Upper lobe of left lung (tissue), 6 donors: ENCODE results near the gene NRXN2. TPM values are rescaled to one million over a fixed set of nuclear protein-coding genes. Genes with fewer than 3 reads are reported as not detected.

Source experiments
- ATAC-seq, 2 donors: fragments of 200-7000 bp; cut with Tn5 transposase; one replicate each; pipeline ENCODE4 v1.9.1; 2022; ENCODE audit warnings: mild to moderate bottlenecking in 2 of 2, moderate library complexity in 2 of 2; ENCODE audit not compliant: low FRiP score in 2 of 2
- DNase-seq, 2 donors: peaks; one replicate each; pipeline ENCODE4 v3.0.0-alpha.2; 2019 to 2020
- H3K27ac ChIP-seq, 4 donors: fragments of 200-600 bp; sonication (generic); one replicate each; pipeline ENCODE4 v1.5.1; 2016 to 2019
- H3K27me3 ChIP-seq, 4 donors: fragments of 200-600 bp; sonication (generic); one replicate each; pipeline ENCODE4 v1.5.1; 2017 to 2019
- H3K36me3 ChIP-seq, 4 donors: fragments of 200-600 bp; sonication (generic); one replicate each; pipeline ENCODE4 v1.5.1; 2016 to 2019
- H3K4me1 ChIP-seq, 4 donors: fragments of 200-600 bp; sonication (generic); one replicate each; pipeline ENCODE4 v1.5.1; 2018 to 2019
- H3K4me3 ChIP-seq, 4 donors: fragments of 200-600 bp; sonication (generic); one replicate each; pipeline ENCODE4 v1.5.1; 2017 to 2019; ENCODE audit warnings: mild to moderate bottlenecking in 2 of 4, moderate library complexity in 1 of 4
- H3K9me3 ChIP-seq, 4 donors: fragments of 200-600 bp; sonication (generic); one replicate each; pipeline ENCODE4 v1.5.1; 2018 to 2019
- CTCF ChIP-seq, 6 experiments: fragments of 450-650 bp in 4 of 6; fragments of 200-600 bp in 2 of 6; sonication (generic) in 2 of 6; IDR thresholded peaks; one replicate each; pipeline ENCODE4 v1.5.1; 2016 to 2019; ENCODE audit warnings: antibody characterized with exemption in 6 of 6
- EP300 ChIP-seq, 4 donors: sonication (generic); formaldehyde crosslinking; IDR thresholded peaks; one replicate each; pipeline ENCODE4 v1.5.1; 2017; ENCODE audit warnings: antibody characterized with exemption in 4 of 4, control low read depth in 2 of 4
- POLR2A ChIP-seq, 4 donors: fragments of 450-650 bp; IDR thresholded peaks; one replicate each; pipeline ENCODE4 v1.5.1; 2016 to 2017; ENCODE audit warnings: antibody characterized with exemption in 4 of 4, mild to moderate bottlenecking in 2 of 4
- POLR2AphosphoS5 ChIP-seq, 2 donors: sonication (generic); formaldehyde crosslinking; IDR thresholded peaks; one replicate each; pipeline ENCODE4 v1.5.1; 2017; ENCODE audit warnings: antibody characterized with exemption in 2 of 2
- WGBS, 2 donors: methylation state at CpG; one replicate each; pipeline ENCODE4 v1.1.5; 2017 to 2018; 5-methylcytosine and 5-hydroxymethylcytosine counted together
- total RNA-seq, 6 donors: library from RNA; depleted of rRNA in 4 of 6; stranded (reverse); fragments of >200 nt in 4 of 6; gene quantifications; one replicate each; pipeline versions ENCODE4 v1.1.0 to v1.2.1, GENCODE V29; 2016 to 2021
- donor health status: DM: no; HTN: no; CAD: no; lungs with moderate emphysema.
- donor health status: DM: no; HTN: yes; CAD: no; lungs with severe emphysema.

The NRXN2 gene
- total RNA-seq, 6 donors from 2014 or later = 0.59 to 21.6 (median 2.9) TPM; not detected in 2

- no peaks in the 10 kb centered on the region for H3K36me3 ChIP-seq
- no peaks in the 10 kb centered on the region for H3K9me3 ChIP-seq
- H3K27ac ChIP-seq = no peak overlapping the region
- no peaks in the 10 kb centered on the region for H3K4me1 ChIP-seq
- DNase-seq = no peak
- no peak for ATAC-seq
- no peak overlapping the region for H3K4me3 ChIP-seq
- H3K27me3 ChIP-seq = no peaks in the 10 kb centered on the region
- TF ChIP-seq CTCF (IDR thresholded peaks at IDR 0.05) = no peak
- TF ChIP-seq POLR2A (IDR thresholded peaks at IDR 0.05) = no peak
- no peak for TF ChIP-seq EP300 (IDR thresholded peaks at IDR 0.05)
- no peak for TF ChIP-seq POLR2AphosphoS5 (IDR thresholded peaks at IDR 0.05)
- 70 to 80% methylated on average over 9 to 15 of the region's 15 CpGs for WGBS, 2 donors
These were observed 162.7 kb downstream of the NRXN2 start for GRCh38 chr11:64560139-64560771.

- DNase-seq = no peak
- H3K27ac ChIP-seq = no peak overlapping the region
- no peak for ATAC-seq
- WGBS, 2 donors = 77 to 80% methylated on average over 18 to 19 of the region's 19 CpGs
- H3K4me1 ChIP-seq = no peaks in the 10 kb centered on the region
- no peak overlapping the region for H3K4me3 ChIP-seq
- no peak for TF ChIP-seq CTCF (IDR thresholded peaks at IDR 0.05)
- TF ChIP-seq POLR2A (IDR thresholded peaks at IDR 0.05) = no peak
- no peak for TF ChIP-seq POLR2AphosphoS5 (IDR thresholded peaks at IDR 0.05)
- TF ChIP-seq EP300 (IDR thresholded peaks at IDR 0.05) = no peak
- no peaks in the 10 kb centered on the region for H3K36me3 ChIP-seq
- no peaks in the 10 kb centered on the region for H3K9me3 ChIP-seq
- no peaks in the 10 kb centered on the region for H3K27me3 ChIP-seq
These were observed 163.5 kb downstream of the NRXN2 start for GRCh38 chr11:64559351-64560138.

- Histone ChIP-seq H3K4me1 (peaks cover 0 to under 1% (median 0%) of the 10 kb centered on the region in 4 donors), H3K4me3 (no peak overlapping the region), H3K9me3 (no peaks in the 10 kb centered on the region), H3K27me3 (no peaks in the 10 kb centered on the region), H3K27ac (no peak overlapping the region), H3K36me3 (no peaks in the 10 kb centered on the region)
- ATAC-seq = no peak
- no peak for TF ChIP-seq POLR2AphosphoS5 (IDR thresholded peaks at IDR 0.05)
- TF ChIP-seq EP300 (IDR thresholded peaks at IDR 0.05) = no peak
- no peak for TF ChIP-seq CTCF (IDR thresholded peaks at IDR 0.05)
- TF ChIP-seq POLR2A (IDR thresholded peaks at IDR 0.05) = no peak
- DNase-seq = no peak
- 90 to 91% methylated on average over 6 to 9 of the region's 9 CpGs for WGBS, 2 donors
These were observed 164.1 kb downstream of the NRXN2 start for GRCh38 chr11:64558869-64559268.

GRCh38 chr11:64558065-64558745 is 164.8 kb downstream of the NRXN2 start:
- DNase-seq = no peak
- peaks cover 0 to 4% (median 0%) of the 10 kb centered on the region in 4 donors for H3K4me1 ChIP-seq
- no peak overlapping the region for H3K4me3 ChIP-seq
- ATAC-seq = no peak
- no peaks in the 10 kb centered on the region for H3K27me3 ChIP-seq
- H3K27ac ChIP-seq = no peak overlapping the region
- TF ChIP-seq POLR2AphosphoS5 (IDR thresholded peaks at IDR 0.05) (no peak), CTCF (IDR thresholded peaks at IDR 0.05) (no peak), POLR2A (IDR thresholded peaks at IDR 0.05) (no peak), EP300 (IDR thresholded peaks at IDR 0.05) (no peak)
- whole genome bisulfite sequencing, 2 donors = 72 to 83% methylated on average over 14 of the region's 14 CpGs
- H3K36me3 ChIP-seq = no peaks in the 10 kb centered on the region
- no peaks in the 10 kb centered on the region for H3K9me3 ChIP-seq
